GM23338 (cell line): ENCODE measurements around the gene ARPC4. TPM values are rescaled to one million over a fixed set of nuclear protein-coding genes. Genes with fewer than 3 reads are reported as not detected.

Experiments used
- ATAC-seq: fragments of 200-7000 bp; cut with Tn5 transposase; 3 replicates; pipeline ENCODE4 v1.9.1; 2020
- DNase-seq: peaks from one replicate; pipeline ENCODE4 v3.0.0-alpha.2; 2015; ENCODE audit warnings: low spot score
- H2AFZ ChIP-seq: fragments of 200-600 bp; sonication (generic); 2 replicates; pipeline ENCODE4 v1.8.0; 2016; ENCODE audit warnings: antibody characterized with exemption, mild to moderate bottlenecking, moderate library complexity
- H3F3A ChIP-seq: fragments of 200-600 bp; sonication (generic); replicated peaks from 2 replicates; pipeline ENCODE4 v1.8.0; 2017; ENCODE audit warnings: antibody characterized with exemption, mixed run types, low read depth
- H3K27ac ChIP-seq: fragments of 200-600 bp; sonication (generic); 2 replicates; pipeline ENCODE4 v1.6.1; 2016; ENCODE audit warnings: low read depth
- H3K27me3 ChIP-seq: fragments of 200-600 bp; sonication (generic); 2 replicates; pipeline ENCODE4 v1.8.0; 2016; ENCODE audit warnings: mild to moderate bottlenecking, mixed run types, moderate library complexity; ENCODE audit not compliant: insufficient read depth
- H3K36me3 ChIP-seq: fragments of 200-600 bp; sonication (generic); 2 replicates; pipeline ENCODE4 v1.8.0; 2016; ENCODE audit warnings: mild to moderate bottlenecking; ENCODE audit not compliant: insufficient read depth
- H3K4me1 ChIP-seq: fragments of 200-600 bp; sonication (generic); 2 replicates; pipeline ENCODE4 v1.8.0; 2016; ENCODE audit warnings: mild to moderate bottlenecking, moderate library complexity; ENCODE audit not compliant: insufficient read depth
- H3K4me2 ChIP-seq: fragments of 200-600 bp; sonication (generic); 2 replicates; pipeline ENCODE4 v1.7.1; 2017; ENCODE audit warnings: mixed run types
- H3K4me3 ChIP-seq: fragments of 200-600 bp; sonication (generic); 2 replicates; pipeline ENCODE4 v1.6.1; 2016; ENCODE audit warnings: mixed run types
- H3K79me2 ChIP-seq: fragments of 200-600 bp; sonication (generic); replicated peaks from 2 replicates; pipeline ENCODE4 v1.8.0; 2017; ENCODE audit warnings: mild to moderate bottlenecking; ENCODE audit not compliant: insufficient read depth
- H3K9me2 ChIP-seq: fragments of 200-600 bp; sonication (generic); 2 replicates; pipeline ENCODE4 v1.8.0; 2017; ENCODE audit not compliant: insufficient read depth
- H4K20me1 ChIP-seq: fragments of 200-600 bp; sonication (generic); replicated peaks from 2 replicates; pipeline ENCODE4 v1.8.0; 2017; ENCODE audit warnings: mild to moderate bottlenecking; ENCODE audit not compliant: insufficient read depth
- H3K27ac Mint-ChIP-seq: 2 replicates; pipeline ENCODE4 v1.8.0; 2020; ENCODE audit warnings: inconsistent platforms, mild to moderate bottlenecking, moderate library complexity, mixed read lengths
- H3K27me3 Mint-ChIP-seq: 3 replicates; pipeline ENCODE4 v1.8.0; 2022; ENCODE audit warnings: low read depth, mild to moderate bottlenecking, moderate library complexity, mixed read lengths, inconsistent platforms; ENCODE audit not compliant: insufficient read depth, poor library complexity
- H3K36me3 Mint-ChIP-seq: 3 replicates; pipeline ENCODE4 v1.8.0; 2021; ENCODE audit warnings: low read depth, mild to moderate bottlenecking, inconsistent platforms, moderate library complexity, mixed read lengths
- H3K4me1 Mint-ChIP-seq: 3 replicates; pipeline ENCODE4 v1.8.0; 2020; ENCODE audit warnings: mild to moderate bottlenecking, inconsistent platforms, mixed read lengths
- H3K4me3 Mint-ChIP-seq: 3 replicates; pipeline ENCODE4 v1.8.0; 2021; ENCODE audit warnings: moderate library complexity, mild to moderate bottlenecking, inconsistent platforms, mixed read lengths
- H3K9me3 Mint-ChIP-seq: 3 replicates; pipeline ENCODE4 v1.8.0; 2020; ENCODE audit warnings: moderate library complexity, mild to moderate bottlenecking, inconsistent platforms, mixed read lengths
- CREB1 ChIP-seq: fragments of 250-450 bp; sonication (Bioruptor Pico); IDR thresholded peaks from 2 replicates; pipeline ENCODE4 v1.5.0; 2020; ENCODE audit warnings: low read depth, mild to moderate bottlenecking, moderate library complexity
- ETS1 ChIP-seq: IDR thresholded peaks from 2 replicates; pipeline ENCODE4 v1.6.1; 2016; ENCODE audit warnings: antibody characterized with exemption
- EZH2 ChIP-seq: fragments of 200-600 bp; sonication (generic); IDR thresholded peaks from one replicate; pipeline ENCODE4 v1.8.0; 2017; ENCODE audit warnings: antibody characterized with exemption, mild to moderate bottlenecking, low read depth; ENCODE audit not compliant: unreplicated experiment
- EZH2phosphoT487 ChIP-seq: fragments of 200-600 bp; sonication (generic); IDR thresholded peaks from one replicate; pipeline ENCODE4 v1.8.1; 2018; ENCODE audit warnings: antibody characterized with exemption; ENCODE audit not compliant: unreplicated experiment
- NANOG ChIP-seq: IDR thresholded peaks from 2 replicates; pipeline ENCODE4 v1.6.1; 2016; ENCODE audit warnings: antibody characterized with exemption, borderline replicate concordance
- POLR2AphosphoS5 ChIP-seq: IDR thresholded peaks from 2 replicates; pipeline ENCODE4 v1.6.1; 2016; ENCODE audit warnings: antibody characterized with exemption, low read depth
- REST ChIP-seq: IDR thresholded peaks from one replicate; pipeline ENCODE4 v1.6.1; 2018; ENCODE audit warnings: antibody characterized with exemption; ENCODE audit not compliant: unreplicated experiment
- STAT1 ChIP-seq: IDR thresholded peaks from one replicate; pipeline ENCODE4 v1.6.1; 2016; ENCODE audit warnings: antibody characterized with exemption; ENCODE audit not compliant: unreplicated experiment
- ZNF114 ChIP-seq: fragments of 250-450 bp; sonication (Bioruptor Pico); IDR thresholded peaks from 2 replicates; pipeline ENCODE4 v1.5.0; 2020; ENCODE audit warnings: mild to moderate bottlenecking, moderate library complexity
- ZNF331 ChIP-seq: fragments of 250-450 bp; sonication (Bioruptor Pico); IDR thresholded peaks from 2 replicates; pipeline ENCODE4 v1.5.0; 2020; ENCODE audit warnings: low read depth, mild to moderate bottlenecking, moderate library complexity
- ZNF462 ChIP-seq: fragments of 250-450 bp; sonication (Bioruptor Pico); IDR thresholded peaks from 2 replicates; pipeline ENCODE4 v1.5.0; 2020; ENCODE audit warnings: mild to moderate bottlenecking, moderate library complexity
- polyA plus RNA-seq: library from polyadenylated mRNA; unstranded; fragments of >200 nt; fragmentation: Nextera tagmentation; extraction: Ambion mirVana; gene quantifications from 2 replicates; pipeline ENCODE4 v1.2.1, GENCODE V29; 2016
- total RNA-seq: library from RNA; depleted of rRNA; stranded (reverse); fragments of >200 nt; shearing (Covaris generic); gene quantifications from 2 replicates; pipeline ENCODE4 v1.2.3, GENCODE V29; 2014

ARPC4 gene
- total and polyA plus RNA-seq, 2 experiments from 2014 or later, result 71.9 to 176 TPM

GRCh38 chr3:9769012-9769411, 23.9 kb upstream of the ARPC4 start (continued):
- TF ChIP-seq REST (no peak), EZH2 (no peak), EZH2phosphoT487 (no peak), CREB1 (CRISPR knock-in tag) (no peak), ZNF331 (CRISPR knock-in tag) (no peak), ETS1 (no peak), NANOG (no peak), ZNF114 (CRISPR knock-in tag) (no peak), POLR2AphosphoS5 (no peak)

GRCh38 chr3:9769426-9770275, 23.2 kb upstream of the ARPC4 start, which contains the start of gene CAMK1:
Gene CAMK1, minus strand, starts transcription at chr3:9769947. Its CDS starts 2,198 bp downstream, at chr3:9767749.
- Histone ChIP-seq H3K4me1 (no peaks in the 10 kb centered on the region), H3K79me2 (no peaks in the 10 kb centered on the region), H3F3A (no peaks in the 10 kb centered on the region), H3K4me3 (peak within 1 kb of the TSS; percentile 68), H2AFZ (peak within 1 kb of the TSS; percentile 93), H3K9me2 (no peaks in the 10 kb centered on the region), H3K36me3 (no peaks in the 10 kb centered on the region), H3K27ac (no peak within 1 kb of the TSS), H3K4me2 (peak within 1 kb of the TSS; percentile 85), H4K20me1 (no peaks in the 10 kb centered on the region), H3K27me3 (peaks cover 62% of the 10 kb centered on the region)
- H3K9me3 Mint-ChIP-seq, result no peaks in the 10 kb centered on the region
- DNase-seq (peak; percentile 86), ATAC-seq (peak; percentile 94)
- TF ChIP-seq NANOG (no peak), ZNF331 (CRISPR knock-in tag) (peak; percentile 89), ZNF462 (no peak), ETS1 (no peak), STAT1 (no peak), CREB1 (CRISPR knock-in tag) (peak; percentile 53; the same call in 1 of the 2 replicates), POLR2AphosphoS5 (peak; percentile 43; the same call in 1 of the 2 replicates)
- no peak within 1 kb of the TSS for H3K27ac Mint-ChIP-seq
- H3K36me3 Mint-ChIP-seq, result no peaks in the 10 kb centered on the region
- H3K4me1 Mint-ChIP-seq, result peaks cover 18% of the 10 kb centered on the region
- H3K27me3 Mint-ChIP-seq, result peaks cover 42% of the 10 kb centered on the region
- H3K4me3 Mint-ChIP-seq, result peak within 1 kb of the TSS; percentile 69
